GM23338 (cell line): Measurements from ENCODE around the gene DAO. TPM values are rescaled to one million over a fixed set of nuclear protein-coding genes. Genes with fewer than 3 reads are reported as not detected.

Experiments
- ATAC-seq: fragments of 200-7000 bp; cut with Tn5 transposase; 3 replicates; pipeline ENCODE4 v1.9.1; 2020
- DNase-seq: peaks from one replicate; pipeline ENCODE4 v3.0.0-alpha.2; 2015; ENCODE audit warnings: low spot score
- H2AFZ ChIP-seq: fragments of 200-600 bp; sonication (generic); 2 replicates; pipeline ENCODE4 v1.8.0; 2016; ENCODE audit warnings: antibody characterized with exemption, mild to moderate bottlenecking, moderate library complexity
- H3F3A ChIP-seq: fragments of 200-600 bp; sonication (generic); replicated peaks from 2 replicates; pipeline ENCODE4 v1.8.0; 2017; ENCODE audit warnings: antibody characterized with exemption, mixed run types, low read depth
- H3K27ac ChIP-seq: fragments of 200-600 bp; sonication (generic); 2 replicates; pipeline ENCODE4 v1.6.1; 2016; ENCODE audit warnings: low read depth
- H3K27me3 ChIP-seq: fragments of 200-600 bp; sonication (generic); 2 replicates; pipeline ENCODE4 v1.8.0; 2016; ENCODE audit warnings: mild to moderate bottlenecking, mixed run types, moderate library complexity; ENCODE audit not compliant: insufficient read depth
- H3K36me3 ChIP-seq: fragments of 200-600 bp; sonication (generic); 2 replicates; pipeline ENCODE4 v1.8.0; 2016; ENCODE audit warnings: mild to moderate bottlenecking; ENCODE audit not compliant: insufficient read depth
- H3K4me1 ChIP-seq: fragments of 200-600 bp; sonication (generic); 2 replicates; pipeline ENCODE4 v1.8.0; 2016; ENCODE audit warnings: mild to moderate bottlenecking, moderate library complexity; ENCODE audit not compliant: insufficient read depth
- H3K4me2 ChIP-seq: fragments of 200-600 bp; sonication (generic); 2 replicates; pipeline ENCODE4 v1.7.1; 2017; ENCODE audit warnings: mixed run types
- H3K4me3 ChIP-seq: fragments of 200-600 bp; sonication (generic); 2 replicates; pipeline ENCODE4 v1.6.1; 2016; ENCODE audit warnings: mixed run types
- H3K79me2 ChIP-seq: fragments of 200-600 bp; sonication (generic); replicated peaks from 2 replicates; pipeline ENCODE4 v1.8.0; 2017; ENCODE audit warnings: mild to moderate bottlenecking; ENCODE audit not compliant: insufficient read depth
- H3K9me2 ChIP-seq: fragments of 200-600 bp; sonication (generic); 2 replicates; pipeline ENCODE4 v1.8.0; 2017; ENCODE audit not compliant: insufficient read depth
- H4K20me1 ChIP-seq: fragments of 200-600 bp; sonication (generic); replicated peaks from 2 replicates; pipeline ENCODE4 v1.8.0; 2017; ENCODE audit warnings: mild to moderate bottlenecking; ENCODE audit not compliant: insufficient read depth
- H3K27ac Mint-ChIP-seq: 2 replicates; pipeline ENCODE4 v1.8.0; 2020; ENCODE audit warnings: inconsistent platforms, mild to moderate bottlenecking, moderate library complexity, mixed read lengths
- H3K27me3 Mint-ChIP-seq: 3 replicates; pipeline ENCODE4 v1.8.0; 2022; ENCODE audit warnings: low read depth, mild to moderate bottlenecking, moderate library complexity, mixed read lengths, inconsistent platforms; ENCODE audit not compliant: insufficient read depth, poor library complexity
- H3K36me3 Mint-ChIP-seq: 3 replicates; pipeline ENCODE4 v1.8.0; 2021; ENCODE audit warnings: low read depth, mild to moderate bottlenecking, inconsistent platforms, moderate library complexity, mixed read lengths
- H3K4me1 Mint-ChIP-seq: 3 replicates; pipeline ENCODE4 v1.8.0; 2020; ENCODE audit warnings: mild to moderate bottlenecking, inconsistent platforms, mixed read lengths
- H3K4me3 Mint-ChIP-seq: 3 replicates; pipeline ENCODE4 v1.8.0; 2021; ENCODE audit warnings: moderate library complexity, mild to moderate bottlenecking, inconsistent platforms, mixed read lengths
- H3K9me3 Mint-ChIP-seq: 3 replicates; pipeline ENCODE4 v1.8.0; 2020; ENCODE audit warnings: moderate library complexity, mild to moderate bottlenecking, inconsistent platforms, mixed read lengths
- CREB1 ChIP-seq: fragments of 250-450 bp; sonication (Bioruptor Pico); IDR thresholded peaks from 2 replicates; pipeline ENCODE4 v1.5.0; 2020; ENCODE audit warnings: low read depth, mild to moderate bottlenecking, moderate library complexity
- EZH2 ChIP-seq: fragments of 200-600 bp; sonication (generic); IDR thresholded peaks from one replicate; pipeline ENCODE4 v1.8.0; 2017; ENCODE audit warnings: antibody characterized with exemption, mild to moderate bottlenecking, low read depth; ENCODE audit not compliant: unreplicated experiment
- EZH2phosphoT487 ChIP-seq: fragments of 200-600 bp; sonication (generic); IDR thresholded peaks from one replicate; pipeline ENCODE4 v1.8.1; 2018; ENCODE audit warnings: antibody characterized with exemption; ENCODE audit not compliant: unreplicated experiment
- NANOG ChIP-seq: IDR thresholded peaks from 2 replicates; pipeline ENCODE4 v1.6.1; 2016; ENCODE audit warnings: antibody characterized with exemption, borderline replicate concordance
- STAT1 ChIP-seq: IDR thresholded peaks from one replicate; pipeline ENCODE4 v1.6.1; 2016; ENCODE audit warnings: antibody characterized with exemption; ENCODE audit not compliant: unreplicated experiment
- ZNF114 ChIP-seq: fragments of 250-450 bp; sonication (Bioruptor Pico); IDR thresholded peaks from 2 replicates; pipeline ENCODE4 v1.5.0; 2020; ENCODE audit warnings: mild to moderate bottlenecking, moderate library complexity
- ZNF331 ChIP-seq: fragments of 250-450 bp; sonication (Bioruptor Pico); IDR thresholded peaks from 2 replicates; pipeline ENCODE4 v1.5.0; 2020; ENCODE audit warnings: low read depth, mild to moderate bottlenecking, moderate library complexity
- polyA plus RNA-seq: library from polyadenylated mRNA; unstranded; fragments of >200 nt; fragmentation: Nextera tagmentation; extraction: Ambion mirVana; gene quantifications from 2 replicates; pipeline ENCODE4 v1.2.1, GENCODE V29; 2016
- total RNA-seq: library from RNA; depleted of rRNA; stranded (reverse); fragments of >200 nt; shearing (Covaris generic); gene quantifications from 2 replicates; pipeline ENCODE4 v1.2.3, GENCODE V29; 2014
- TF ChIP-seq, protein P1 (sequence below): fragments of 250-450 bp; sonication (Bioruptor Pico); IDR thresholded peaks from 2 replicates; pipeline ENCODE4 v1.5.0; 2020; ENCODE audit warnings: mild to moderate bottlenecking, moderate library complexity
- TF ChIP-seq, protein P2 (sequence below): IDR thresholded peaks from 2 replicates; pipeline ENCODE4 v1.6.1; 2016; ENCODE audit warnings: antibody characterized with exemption
- TF ChIP-seq, protein P3 (sequence below): IDR thresholded peaks from one replicate; pipeline ENCODE4 v1.6.1; 2018; ENCODE audit warnings: antibody characterized with exemption; ENCODE audit not compliant: unreplicated experiment

DAO gene
- total and polyA plus RNA-seq, 2 experiments from 2014 or later: not detected

DNA sequence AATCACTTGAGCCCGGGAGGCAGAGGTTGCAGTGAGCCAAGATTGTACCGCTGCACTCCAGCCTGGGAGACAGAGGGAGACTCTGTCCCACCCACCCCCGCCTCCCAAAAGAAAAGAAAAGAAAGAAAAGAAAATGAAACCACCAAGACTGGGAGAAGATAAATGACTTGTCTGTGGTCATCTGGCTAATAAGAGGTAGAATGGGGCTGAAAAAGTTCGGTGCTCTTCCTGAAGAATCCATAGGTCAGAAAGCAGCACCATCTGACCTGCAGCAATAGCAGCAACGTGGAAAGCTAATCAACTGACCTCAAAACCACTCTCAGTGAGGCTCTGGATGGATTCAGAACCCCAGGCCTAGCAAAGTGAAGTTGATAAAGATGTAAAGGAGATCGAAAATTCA lies 47.7 kb upstream of the DAO start:
- no peak overlapping the region for H2AFZ ChIP-seq
- Mint-ChIP-seq H3K27me3 (no peaks in the 10 kb centered on the region), H3K4me1 (peaks cover 9% of the 10 kb centered on the region), H3K36me3 (peaks cover 2% of the 10 kb centered on the region; the same call in 2 of the 3 replicates), H3K27ac (no peak overlapping the region; the same call in 1 of the 2 replicates), H3K4me3 (no peak overlapping the region), H3K9me3 (no peaks in the 10 kb centered on the region)
- H4K20me1 ChIP-seq: no peaks in the 10 kb centered on the region; the same call in 1 of the 2 replicates
- no peak overlapping the region for H3K4me2 ChIP-seq
- no peak overlapping the region for H3K27ac ChIP-seq
- no peaks in the 10 kb centered on the region for H3K27me3 ChIP-seq
- H3K79me2 ChIP-seq: peaks cover 3% of the 10 kb centered on the region; the same call in 1 of the 2 replicates
- H3K9me2 ChIP-seq: no peaks in the 10 kb centered on the region
- no peak for ATAC-seq
- H3F3A ChIP-seq: no peaks in the 10 kb centered on the region
- DNase-seq: no peak
- peaks cover 11% of the 10 kb centered on the region; the same call in 1 of the 2 replicates for H3K4me1 ChIP-seq
- H3K36me3 ChIP-seq: no peaks in the 10 kb centered on the region; the same call in 1 of the 2 replicates
- no peak overlapping the region for H3K4me3 ChIP-seq
- no peak for TF ChIP-seq STAT1
- TF ChIP-seq, protein P1, sequence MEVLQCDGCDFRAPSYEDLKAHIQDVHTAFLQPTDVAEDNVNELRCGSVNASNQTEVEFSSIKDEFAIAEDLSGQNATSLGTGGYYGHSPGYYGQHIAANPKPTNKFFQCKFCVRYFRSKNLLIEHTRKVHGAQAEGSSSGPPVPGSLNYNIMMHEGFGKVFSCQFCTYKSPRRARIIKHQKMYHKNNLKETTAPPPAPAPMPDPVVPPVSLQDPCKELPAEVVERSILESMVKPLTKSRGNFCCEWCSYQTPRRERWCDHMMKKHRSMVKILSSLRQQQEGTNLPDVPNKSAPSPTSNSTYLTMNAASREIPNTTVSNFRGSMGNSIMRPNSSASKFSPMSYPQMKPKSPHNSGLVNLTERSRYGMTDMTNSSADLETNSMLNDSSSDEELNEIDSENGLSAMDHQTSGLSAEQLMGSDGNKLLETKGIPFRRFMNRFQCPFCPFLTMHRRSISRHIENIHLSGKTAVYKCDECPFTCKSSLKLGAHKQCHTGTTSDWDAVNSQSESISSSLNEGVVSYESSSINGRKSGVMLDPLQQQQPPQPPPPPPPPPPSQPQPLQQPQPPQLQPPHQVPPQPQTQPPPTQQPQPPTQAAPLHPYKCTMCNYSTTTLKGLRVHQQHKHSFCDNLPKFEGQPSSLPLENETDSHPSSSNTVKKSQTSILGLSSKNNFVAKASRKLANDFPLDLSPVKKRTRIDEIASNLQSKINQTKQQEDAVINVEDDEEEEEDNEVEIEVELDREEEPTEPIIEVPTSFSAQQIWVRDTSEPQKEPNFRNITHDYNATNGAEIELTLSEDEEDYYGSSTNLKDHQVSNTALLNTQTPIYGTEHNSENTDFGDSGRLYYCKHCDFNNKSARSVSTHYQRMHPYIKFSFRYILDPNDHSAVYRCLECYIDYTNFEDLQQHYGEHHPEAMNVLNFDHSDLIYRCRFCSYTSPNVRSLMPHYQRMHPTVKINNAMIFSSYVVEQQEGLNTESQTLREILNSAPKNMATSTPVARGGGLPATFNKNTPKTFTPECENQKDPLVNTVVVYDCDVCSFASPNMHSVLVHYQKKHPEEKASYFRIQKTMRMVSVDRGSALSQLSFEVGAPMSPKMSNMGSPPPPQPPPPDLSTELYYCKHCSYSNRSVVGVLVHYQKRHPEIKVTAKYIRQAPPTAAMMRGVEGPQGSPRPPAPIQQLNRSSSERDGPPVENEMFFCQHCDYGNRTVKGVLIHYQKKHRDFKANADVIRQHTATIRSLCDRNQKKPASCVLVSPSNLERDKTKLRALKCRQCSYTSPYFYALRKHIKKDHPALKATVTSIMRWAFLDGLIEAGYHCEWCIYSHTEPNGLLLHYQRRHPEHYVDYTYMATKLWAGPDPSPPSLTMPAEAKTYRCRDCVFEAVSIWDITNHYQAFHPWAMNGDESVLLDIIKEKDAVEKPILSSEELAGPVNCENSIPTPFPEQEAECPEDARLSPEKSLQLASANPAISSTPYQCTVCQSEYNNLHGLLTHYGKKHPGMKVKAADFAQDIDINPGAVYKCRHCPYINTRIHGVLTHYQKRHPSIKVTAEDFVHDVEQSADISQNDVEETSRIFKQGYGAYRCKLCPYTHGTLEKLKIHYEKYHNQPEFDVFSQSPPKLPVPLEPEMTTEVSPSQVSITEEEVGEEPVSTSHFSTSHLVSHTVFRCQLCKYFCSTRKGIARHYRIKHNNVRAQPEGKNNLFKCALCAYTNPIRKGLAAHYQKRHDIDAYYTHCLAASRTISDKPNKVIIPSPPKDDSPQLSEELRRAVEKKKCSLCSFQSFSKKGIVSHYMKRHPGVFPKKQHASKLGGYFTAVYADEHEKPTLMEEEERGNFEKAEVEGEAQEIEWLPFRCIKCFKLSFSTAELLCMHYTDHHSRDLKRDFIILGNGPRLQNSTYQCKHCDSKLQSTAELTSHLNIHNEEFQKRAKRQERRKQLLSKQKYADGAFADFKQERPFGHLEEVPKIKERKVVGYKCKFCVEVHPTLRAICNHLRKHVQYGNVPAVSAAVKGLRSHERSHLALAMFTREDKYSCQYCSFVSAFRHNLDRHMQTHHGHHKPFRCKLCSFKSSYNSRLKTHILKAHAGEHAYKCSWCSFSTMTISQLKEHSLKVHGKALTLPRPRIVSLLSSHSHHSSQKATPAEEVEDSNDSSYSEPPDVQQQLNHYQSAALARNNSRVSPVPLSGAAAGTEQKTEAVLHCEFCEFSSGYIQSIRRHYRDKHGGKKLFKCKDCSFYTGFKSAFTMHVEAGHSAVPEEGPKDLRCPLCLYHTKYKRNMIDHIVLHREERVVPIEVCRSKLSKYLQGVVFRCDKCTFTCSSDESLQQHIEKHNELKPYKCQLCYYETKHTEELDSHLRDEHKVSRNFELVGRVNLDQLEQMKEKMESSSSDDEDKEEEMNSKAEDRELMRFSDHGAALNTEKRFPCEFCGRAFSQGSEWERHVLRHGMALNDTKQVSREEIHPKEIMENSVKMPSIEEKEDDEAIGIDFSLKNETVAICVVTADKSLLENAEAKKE: no peak
- no peak for TF ChIP-seq ZNF331 (CRISPR knock-in tag)
- TF ChIP-seq EZH2: no peak
- TF ChIP-seq, protein P2, sequence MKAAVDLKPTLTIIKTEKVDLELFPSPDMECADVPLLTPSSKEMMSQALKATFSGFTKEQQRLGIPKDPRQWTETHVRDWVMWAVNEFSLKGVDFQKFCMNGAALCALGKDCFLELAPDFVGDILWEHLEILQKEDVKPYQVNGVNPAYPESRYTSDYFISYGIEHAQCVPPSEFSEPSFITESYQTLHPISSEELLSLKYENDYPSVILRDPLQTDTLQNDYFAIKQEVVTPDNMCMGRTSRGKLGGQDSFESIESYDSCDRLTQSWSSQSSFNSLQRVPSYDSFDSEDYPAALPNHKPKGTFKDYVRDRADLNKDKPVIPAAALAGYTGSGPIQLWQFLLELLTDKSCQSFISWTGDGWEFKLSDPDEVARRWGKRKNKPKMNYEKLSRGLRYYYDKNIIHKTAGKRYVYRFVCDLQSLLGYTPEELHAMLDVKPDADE: no peak
- no peak for TF ChIP-seq ZNF114 (CRISPR knock-in tag)
- TF ChIP-seq NANOG: no peak
- TF ChIP-seq, protein P3, sequence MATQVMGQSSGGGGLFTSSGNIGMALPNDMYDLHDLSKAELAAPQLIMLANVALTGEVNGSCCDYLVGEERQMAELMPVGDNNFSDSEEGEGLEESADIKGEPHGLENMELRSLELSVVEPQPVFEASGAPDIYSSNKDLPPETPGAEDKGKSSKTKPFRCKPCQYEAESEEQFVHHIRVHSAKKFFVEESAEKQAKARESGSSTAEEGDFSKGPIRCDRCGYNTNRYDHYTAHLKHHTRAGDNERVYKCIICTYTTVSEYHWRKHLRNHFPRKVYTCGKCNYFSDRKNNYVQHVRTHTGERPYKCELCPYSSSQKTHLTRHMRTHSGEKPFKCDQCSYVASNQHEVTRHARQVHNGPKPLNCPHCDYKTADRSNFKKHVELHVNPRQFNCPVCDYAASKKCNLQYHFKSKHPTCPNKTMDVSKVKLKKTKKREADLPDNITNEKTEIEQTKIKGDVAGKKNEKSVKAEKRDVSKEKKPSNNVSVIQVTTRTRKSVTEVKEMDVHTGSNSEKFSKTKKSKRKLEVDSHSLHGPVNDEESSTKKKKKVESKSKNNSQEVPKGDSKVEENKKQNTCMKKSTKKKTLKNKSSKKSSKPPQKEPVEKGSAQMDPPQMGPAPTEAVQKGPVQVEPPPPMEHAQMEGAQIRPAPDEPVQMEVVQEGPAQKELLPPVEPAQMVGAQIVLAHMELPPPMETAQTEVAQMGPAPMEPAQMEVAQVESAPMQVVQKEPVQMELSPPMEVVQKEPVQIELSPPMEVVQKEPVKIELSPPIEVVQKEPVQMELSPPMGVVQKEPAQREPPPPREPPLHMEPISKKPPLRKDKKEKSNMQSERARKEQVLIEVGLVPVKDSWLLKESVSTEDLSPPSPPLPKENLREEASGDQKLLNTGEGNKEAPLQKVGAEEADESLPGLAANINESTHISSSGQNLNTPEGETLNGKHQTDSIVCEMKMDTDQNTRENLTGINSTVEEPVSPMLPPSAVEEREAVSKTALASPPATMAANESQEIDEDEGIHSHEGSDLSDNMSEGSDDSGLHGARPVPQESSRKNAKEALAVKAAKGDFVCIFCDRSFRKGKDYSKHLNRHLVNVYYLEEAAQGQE: no peak
- no peak for TF ChIP-seq EZH2phosphoT487
- TF ChIP-seq CREB1 (CRISPR knock-in tag): no peak
